ENCODE data around the gene MAG.

GRCh38 chr19:35306473-35307246 lies 14.7 kb downstream of the MAG start:
- TF ChIP-seq CTCF (conservative IDR thresholded peaks at IDR 0.05 in 1 of 2, IDR thresholded peaks at IDR 0.05 in 1 of 2; ENCODE audit: low read depth in 1 of 2, low read length in 2 of 2) (peak in 1 of 2 donors; percentile 20), EZH2 (IDR thresholded peaks at IDR 0.05; ENCODE audit: low read length, missing control alignments) (no peak)

Data from fibroblast of lung (primary cell).